OCI-LY7 (cell line): ENCODE data around the gene ABHD12B. TPM values are rescaled to one million over a fixed set of nuclear protein-coding genes. Genes with fewer than 3 reads are reported as not detected.
"Not testable (repeated sequence)": the region's sequence is repeated elsewhere in the genome, so short reads cannot be mapped to it uniquely, and the experiment has no call there.

Experiments
- BruUV-seq: library from RNA; stranded (reverse); fragments of 400-500 nt; replicated peaks from 2 replicates; lab custom pipeline; 2021; lab: Mats Ljungman, UMichigan
- CTCF ChIA-PET: fragments of 300-600 bp; sonication (Branson Sonifier 250); formaldehyde crosslinking; loops from one replicate; lab custom pipeline; 2022; ENCODE audit warnings: antibody characterized with exemption; ENCODE audit not compliant: unreplicated experiment; lab: Charles Lee
- POLR2A ChIA-PET: fragments of 300-600 bp; sonication (Branson Sonifier 250); formaldehyde crosslinking; loops from one replicate; lab custom pipeline; 2022; ENCODE audit warnings: antibody characterized with exemption; lab: Charles Lee
- DNase-seq: peaks from one replicate; pipeline ENCODE4 v3.0.0-alpha.2; 2015; ENCODE audit warnings: low spot score
- H2AFZ ChIP-seq: fragments of 200-600 bp; sonication (generic), shearing (Covaris generic); 2 replicates; pipeline ENCODE4 v1.6.1; 2014; ENCODE audit warnings: mild to moderate bottlenecking, antibody characterized with exemption, low read length, moderate library complexity
- H3K27ac ChIP-seq: fragments of 200-600 bp; sonication (generic); 2 replicates; pipeline ENCODE4 v1.5.1; 2014; ENCODE audit warnings: mixed run types, low read depth, mild to moderate bottlenecking, moderate library complexity, low read length, inconsistent platforms; ENCODE audit not compliant: poor library complexity, severe bottlenecking
- H3K36me3 ChIP-seq: fragments of 200-600 bp; sonication (generic); 2 replicates; pipeline ENCODE4 v1.6.1; 2014; ENCODE audit warnings: mild to moderate bottlenecking, antibody characterized with exemption, low read length, moderate library complexity, mixed read lengths; ENCODE audit not compliant: insufficient read depth
- H3K4me1 ChIP-seq: fragments of 200-600 bp; sonication (generic); 2 replicates; pipeline ENCODE4 v1.5.1; 2014; ENCODE audit warnings: mild to moderate bottlenecking, low read length; ENCODE audit not compliant: insufficient read depth, poor library complexity, severe bottlenecking
- H3K4me2 ChIP-seq: fragments of 200-600 bp; sonication (generic); 2 replicates; pipeline ENCODE4 v1.6.1; 2014; ENCODE audit warnings: mild to moderate bottlenecking, low read length
- H3K4me3 ChIP-seq: fragments of 200-600 bp; sonication (generic); 2 replicates; pipeline ENCODE4 v1.5.1; 2014; ENCODE audit warnings: mild to moderate bottlenecking, low read depth, low read length; ENCODE audit not compliant: poor library complexity, severe bottlenecking
- H3K79me2 ChIP-seq: fragments of 200-600 bp; sonication (generic); 2 replicates; pipeline ENCODE4 v1.6.1; 2016; ENCODE audit warnings: low read depth, mild to moderate bottlenecking, low read length, moderate library complexity, mixed read lengths; ENCODE audit not compliant: insufficient read depth
- H3K9me2 ChIP-seq: fragments of 200-600 bp; sonication (generic); 2 replicates; pipeline ENCODE4 v1.6.1; 2016; ENCODE audit warnings: mild to moderate bottlenecking, low read length, mixed read lengths; ENCODE audit not compliant: insufficient read depth
- H3K9me3 ChIP-seq: fragments of 200-600 bp; sonication (generic); 2 replicates; pipeline ENCODE4 v1.6.1; 2014; ENCODE audit warnings: mild to moderate bottlenecking, mixed run types, low read length, mixed read lengths
- H4K20me1 ChIP-seq: fragments of 200-600 bp; sonication (generic); 2 replicates; pipeline ENCODE4 v1.6.1; 2014; ENCODE audit warnings: mild to moderate bottlenecking, antibody characterized with exemption, low read length, moderate library complexity, mixed read lengths; ENCODE audit not compliant: insufficient read depth
- CTCF ChIP-seq: fragments of 200-600 bp; sonication (generic); conservative IDR thresholded peaks from 2 replicates; pipeline ENCODE4 v1.5.1; 2014; ENCODE audit warnings: mild to moderate bottlenecking, antibody characterized with exemption, low read length, moderate library complexity, mixed read lengths
- EZH2phosphoT487 ChIP-seq: fragments of 200-600 bp; sonication (generic); IDR thresholded peaks from 2 replicates; pipeline ENCODE4 v1.6.1; 2018; ENCODE audit warnings: low read depth, borderline replicate concordance, mild to moderate bottlenecking, mixed run types, antibody characterized with exemption, low read length, moderate library complexity, mixed read lengths
- intact Hi-C: fragments of 100-400 bp; cut with micrococcal nuclease; formaldehyde crosslinking; loops from one replicate; pipeline ENCODE4 v1.10.0; 2022; ENCODE audit not compliant: unreplicated experiment
- total RNA-seq, 2 experiments: library from RNA; depleted of rRNA in 1 of 2; stranded (reverse); fragments of >200 nt in 1 of 2; shearing (Covaris generic) in 1 of 2; gene quantifications; 2 replicates each; pipeline ENCODE4 v1.2.3, GENCODE V29; 2014 to 2022

The ABHD12B gene
- total RNA-seq, 2 experiments from 2014 or later = 6.8 to 9.0 TPM

GRCh38 chr14:50910495-50911420 is 38.9 kb downstream of the ABHD12B start:
- Histone ChIP-seq H3K4me2 (no peak overlapping the region), H3K27ac (no peak overlapping the region), H3K36me3 (no peaks in the 10 kb centered on the region), H3K4me1 (no peaks in the 10 kb centered on the region), H4K20me1 (no peaks in the 10 kb centered on the region), H3K79me2 (no peaks in the 10 kb centered on the region), H3K9me2 (no peaks in the 10 kb centered on the region), H2AFZ (no peak overlapping the region), H3K4me3 (no peak overlapping the region), H3K9me3 (no peaks in the 10 kb centered on the region)
- TF ChIP-seq EZH2phosphoT487 (no peak), CTCF (no peak)
- no TSS peak for BruUV-seq
- ChIA-PET POLR2A (interaction anchor here (0.8 to 1.2 kb wide), 2 partner anchors 13 to 280 kb away, joined by 3 to 5 read pairs; no protein-coding TSS in a partner anchor), CTCF (no interaction called here)
- no peak for DNase-seq
- intact Hi-C loops = no loop called here

GRCh38 chr14:50917449-50917848 is 45.6 kb downstream of the ABHD12B start:
- TF ChIP-seq EZH2phosphoT487 = no peak
- TF ChIP-seq CTCF = no peak
- Histone ChIP-seq H3K36me3 (no peaks in the 10 kb centered on the region), H3K4me3 (no peak overlapping the region), H4K20me1 (no peaks in the 10 kb centered on the region), H2AFZ (no peak overlapping the region), H3K4me2 (no peak overlapping the region), H3K4me1 (no peaks in the 10 kb centered on the region), H3K27ac (no peak overlapping the region), H3K9me2 (no peaks in the 10 kb centered on the region), H3K9me3 (no peaks in the 10 kb centered on the region), H3K79me2 (no peaks in the 10 kb centered on the region)
- intact Hi-C loops = no loop called here
- ChIA-PET CTCF (no interaction called here), POLR2A (no interaction called here)
- BruUV-seq = no TSS peak
- DNase-seq = no peak

- CTCF ChIA-PET = interaction anchor here (0.6 kb wide), 1 partner anchor 185 kb away, joined by 3 read pairs; no protein-coding TSS in a partner anchor
- not testable (repeated sequence) for BruUV-seq
Observed at GRCh38 chr14:50919524-50919923, 47.7 kb downstream of the ABHD12B start.

More at GRCh38 chr14:50919524-50919923, 47.7 kb downstream of the ABHD12B start:
- H3K4me1 ChIP-seq, H3K4me3 ChIP-seq, H3K36me3 ChIP-seq, DNase-seq, H3K27ac ChIP-seq, H2AFZ ChIP-seq, intact Hi-C loops, H4K20me1 ChIP-seq, H3K79me2 ChIP-seq, H3K9me3 ChIP-seq, H3K4me2 ChIP-seq, H3K9me2 ChIP-seq: not testable (repeated sequence)
- POLR2A ChIA-PET = interaction anchor here (0.6 to 0.8 kb wide), 3 partner anchors 16 to 92 kb away, joined by 3 read pairs; no protein-coding TSS in a partner anchor
